WTC11 (cell line): ENCODE data around the gene ST6GALNAC3. TPM values are rescaled to one million over a fixed set of nuclear protein-coding genes. Genes with fewer than 3 reads are reported as not detected.

ENCODE experiments used
- ATAC-seq: fragments of 200-7000 bp; cut with Tn5 transposase; 2 replicates; pipeline ENCODE4 v1.10.0; 2021; ENCODE audit warnings: mild to moderate bottlenecking, moderate library complexity
- CTCF ChIA-PET: fragments of 300-600 bp; sonication (Branson Sonifier 250); formaldehyde crosslinking; loops from one replicate; lab custom pipeline; 2021; ENCODE audit warnings: antibody characterized with exemption; lab: Charles Lee
- POLR2A ChIA-PET: fragments of 350-600 bp; sonication (Branson Sonifier 250); formaldehyde crosslinking; loops from one replicate; lab custom pipeline; 2021; ENCODE audit warnings: antibody characterized with exemption; lab: Charles Lee
- DNase-seq: peaks from one replicate; pipeline ENCODE4 v3.0.0; 2021; ENCODE audit warnings: low spot score
- H3K27ac Mint-ChIP-seq: 2 replicates; pipeline ENCODE4 v1.8.0; 2021; ENCODE audit warnings: mixed read lengths
- H3K27me3 Mint-ChIP-seq: 2 replicates; pipeline ENCODE4 v1.8.0; 2021; ENCODE audit warnings: low read depth, mild to moderate bottlenecking, moderate library complexity, mixed read lengths
- H3K36me3 Mint-ChIP-seq: 2 replicates; pipeline ENCODE4 v1.8.0; 2021; ENCODE audit warnings: mixed read lengths
- H3K4me1 Mint-ChIP-seq: 2 replicates; pipeline ENCODE4 v1.8.0; 2022; ENCODE audit warnings: mixed read lengths
- H3K4me3 Mint-ChIP-seq: 2 replicates; pipeline ENCODE4 v1.8.0; 2021; ENCODE audit warnings: mild to moderate bottlenecking, moderate library complexity, mixed read lengths
- H3K9me3 Mint-ChIP-seq: 2 replicates; pipeline ENCODE4 v1.8.0; 2021; ENCODE audit warnings: mixed read lengths
- CDX4 ChIP-seq: fragments of 250-450 bp; sonication (Bioruptor Pico); IDR thresholded peaks from 2 replicates; pipeline ENCODE4 v1.9.0; 2021; ENCODE audit warnings: moderate library complexity, mild to moderate bottlenecking, inconsistent platforms, borderline replicate concordance
- E2F5 ChIP-seq: sonication (generic); formaldehyde crosslinking; IDR thresholded peaks from 2 replicates; pipeline ENCODE4 v1.8.1; 2022; ENCODE audit warnings: mild to moderate bottlenecking, moderate library complexity, missing genetic modification reagents
- GTF2I ChIP-seq: fragments of 250-450 bp; sonication (Bioruptor Pico); conservative IDR thresholded peaks from 2 replicates; pipeline ENCODE4 v1.4.0; 2021; ENCODE audit warnings: mild to moderate bottlenecking
- HMGA2 ChIP-seq: fragments of 250-450 bp; sonication (Bioruptor Pico); IDR thresholded peaks from 2 replicates; pipeline ENCODE4 v1.4.0; 2021; ENCODE audit warnings: mild to moderate bottlenecking, moderate library complexity
- JAZF1 ChIP-seq: fragments of 250-450 bp; sonication (Bioruptor Pico); IDR thresholded peaks from 2 replicates; pipeline ENCODE4 v1.9.0; 2021; ENCODE audit warnings: moderate library complexity, mild to moderate bottlenecking, inconsistent platforms
- JUN ChIP-seq: sonication (generic); formaldehyde crosslinking; IDR thresholded peaks from 2 replicates; pipeline ENCODE4 v1.8.0; 2023; ENCODE audit warnings: mild to moderate bottlenecking, missing genetic modification reagents
- NR1H2 ChIP-seq: sonication (generic); formaldehyde crosslinking; IDR thresholded peaks from 2 replicates; pipeline ENCODE4 v1.9.0; 2021; ENCODE audit warnings: mild to moderate bottlenecking, moderate library complexity, missing genetic modification reagents
- NR2C2 ChIP-seq: sonication (generic); formaldehyde crosslinking; IDR thresholded peaks from 2 replicates; pipeline ENCODE4 v1.8.0; 2022; ENCODE audit warnings: mild to moderate bottlenecking, missing genetic modification reagents
- PREB ChIP-seq: sonication (generic); formaldehyde crosslinking; IDR thresholded peaks from 2 replicates; pipeline ENCODE4 v1.8.1; 2022; ENCODE audit warnings: mild to moderate bottlenecking, missing genetic modification reagents, moderate library complexity, borderline replicate concordance
- PRRX2 ChIP-seq: fragments of 250-450 bp; sonication (Bioruptor Pico); IDR thresholded peaks from 2 replicates; pipeline ENCODE4 v1.8.0; 2021; ENCODE audit warnings: mild to moderate bottlenecking
- RELA ChIP-seq: sonication (generic); formaldehyde crosslinking; IDR thresholded peaks from 2 replicates; pipeline ENCODE4 v1.8.1; 2022; ENCODE audit warnings: missing genetic modification reagents, mild to moderate bottlenecking, borderline replicate concordance
- TEAD1 ChIP-seq: sonication (generic); formaldehyde crosslinking; IDR thresholded peaks from 2 replicates; pipeline ENCODE4 v1.8.0; 2022; ENCODE audit warnings: mild to moderate bottlenecking, missing genetic modification reagents
- TEAD4 ChIP-seq: sonication (generic); formaldehyde crosslinking; IDR thresholded peaks from 2 replicates; pipeline ENCODE4 v1.8.0; 2022; ENCODE audit warnings: mild to moderate bottlenecking, missing genetic modification reagents
- TP53 ChIP-seq: sonication (generic); formaldehyde crosslinking; IDR thresholded peaks from 2 replicates; pipeline ENCODE4 v1.8.1; 2023; ENCODE audit warnings: mild to moderate bottlenecking, missing genetic modification reagents
- USF2 ChIP-seq: sonication (generic); formaldehyde crosslinking; IDR thresholded peaks from 2 replicates; pipeline ENCODE4 v1.8.1; 2023; ENCODE audit warnings: mild to moderate bottlenecking, missing genetic modification reagents, moderate library complexity
- ZNF423 ChIP-seq: fragments of 250-450 bp; sonication (Bioruptor Pico); IDR thresholded peaks from 2 replicates; pipeline ENCODE4 v2.1.2; 2022; ENCODE audit warnings: mild to moderate bottlenecking, moderate library complexity
- total RNA-seq: library from RNA; stranded (reverse); gene quantifications from 3 replicates; pipeline ENCODE4 v1.2.3, GENCODE V29; 2021
- TF ChIP-seq, protein P1 (sequence below): fragments of 250-450 bp; sonication (Bioruptor Pico); IDR thresholded peaks from 2 replicates; pipeline ENCODE4 v1.9.0; 2021; ENCODE audit warnings: mild to moderate bottlenecking
- TF ChIP-seq, protein P2 (sequence below): sonication (generic); formaldehyde crosslinking; IDR thresholded peaks from 2 replicates; pipeline ENCODE4 v1.8.1; 2022; ENCODE audit warnings: low read depth, mild to moderate bottlenecking, moderate library complexity, missing genetic modification reagents, borderline replicate concordance
- TF ChIP-seq, protein P3 (sequence below): sonication (generic); formaldehyde crosslinking; IDR thresholded peaks from 2 replicates; pipeline ENCODE4 v1.8.0; 2022; ENCODE audit warnings: mild to moderate bottlenecking, missing genetic modification reagents
- TF ChIP-seq, protein P4 (sequence below): sonication (generic); formaldehyde crosslinking; IDR thresholded peaks from 2 replicates; pipeline ENCODE4 v1.8.0; 2023; ENCODE audit warnings: missing genetic modification reagents, mild to moderate bottlenecking, borderline replicate concordance

The ST6GALNAC3 gene
- total RNA-seq, 1 experiment from 2014 or later = 11.9 TPM

DNA sequence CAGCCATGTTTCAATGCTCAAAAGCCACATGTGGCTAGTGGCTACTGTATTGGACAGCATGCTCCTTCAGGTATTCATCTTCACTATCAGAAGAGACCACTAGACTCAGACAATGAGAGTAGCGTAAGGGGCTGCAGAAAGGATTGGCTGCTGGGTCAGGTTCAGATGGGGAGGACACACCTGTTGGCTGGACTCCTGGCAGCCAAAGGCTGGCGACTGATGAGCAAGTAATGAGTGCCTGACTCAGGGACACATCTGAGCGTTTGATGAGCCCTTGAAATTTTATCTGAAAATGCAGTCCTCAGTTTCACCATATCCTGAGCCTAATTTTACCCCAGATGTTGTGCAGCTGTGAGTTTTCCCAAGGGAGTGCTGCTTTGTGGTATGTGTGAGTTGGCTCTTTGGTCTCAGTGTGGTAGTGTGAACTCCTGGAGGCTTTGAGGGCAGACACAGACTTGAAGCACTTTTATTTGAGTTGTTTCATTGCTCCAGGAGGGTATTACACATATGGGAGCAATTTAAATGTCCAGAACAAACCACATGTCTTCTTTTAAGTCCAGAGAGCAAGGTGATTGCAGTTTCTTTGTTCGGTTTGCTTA, 9.6 kb downstream of the ST6GALNAC3 start (continued):
- TF ChIP-seq, protein P1, sequence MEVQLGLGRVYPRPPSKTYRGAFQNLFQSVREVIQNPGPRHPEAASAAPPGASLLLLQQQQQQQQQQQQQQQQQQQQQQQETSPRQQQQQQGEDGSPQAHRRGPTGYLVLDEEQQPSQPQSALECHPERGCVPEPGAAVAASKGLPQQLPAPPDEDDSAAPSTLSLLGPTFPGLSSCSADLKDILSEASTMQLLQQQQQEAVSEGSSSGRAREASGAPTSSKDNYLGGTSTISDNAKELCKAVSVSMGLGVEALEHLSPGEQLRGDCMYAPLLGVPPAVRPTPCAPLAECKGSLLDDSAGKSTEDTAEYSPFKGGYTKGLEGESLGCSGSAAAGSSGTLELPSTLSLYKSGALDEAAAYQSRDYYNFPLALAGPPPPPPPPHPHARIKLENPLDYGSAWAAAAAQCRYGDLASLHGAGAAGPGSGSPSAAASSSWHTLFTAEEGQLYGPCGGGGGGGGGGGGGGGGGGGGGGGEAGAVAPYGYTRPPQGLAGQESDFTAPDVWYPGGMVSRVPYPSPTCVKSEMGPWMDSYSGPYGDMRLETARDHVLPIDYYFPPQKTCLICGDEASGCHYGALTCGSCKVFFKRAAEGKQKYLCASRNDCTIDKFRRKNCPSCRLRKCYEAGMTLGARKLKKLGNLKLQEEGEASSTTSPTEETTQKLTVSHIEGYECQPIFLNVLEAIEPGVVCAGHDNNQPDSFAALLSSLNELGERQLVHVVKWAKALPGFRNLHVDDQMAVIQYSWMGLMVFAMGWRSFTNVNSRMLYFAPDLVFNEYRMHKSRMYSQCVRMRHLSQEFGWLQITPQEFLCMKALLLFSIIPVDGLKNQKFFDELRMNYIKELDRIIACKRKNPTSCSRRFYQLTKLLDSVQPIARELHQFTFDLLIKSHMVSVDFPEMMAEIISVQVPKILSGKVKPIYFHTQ = no peak
- TF ChIP-seq NR1H2 (CRISPR knock-in tag) (no peak), TEAD4 (CRISPR knock-in tag) (no peak)

DNA sequence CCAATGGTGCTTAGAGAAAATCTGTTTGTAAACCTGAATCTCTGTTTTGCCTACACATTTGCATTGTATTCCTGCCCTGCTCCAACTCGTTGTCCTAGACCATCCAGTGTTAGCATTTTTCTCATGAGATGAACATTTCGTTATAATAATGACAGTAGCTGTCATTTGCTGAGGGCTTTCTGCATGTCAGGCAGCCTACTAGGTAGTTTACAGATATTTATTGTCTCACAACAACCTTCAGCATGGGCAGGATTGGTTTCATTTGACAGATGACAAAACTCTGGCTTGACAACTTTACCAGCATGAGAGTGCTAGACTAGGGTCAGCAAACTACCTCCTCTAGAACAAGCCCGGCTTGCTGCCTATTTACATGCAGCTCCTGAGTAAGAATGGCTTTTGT, 10.1 kb downstream of the ST6GALNAC3 start:
- H3K27ac Mint-ChIP-seq = no peak overlapping the region
- H3K9me3 Mint-ChIP-seq = no peaks in the 10 kb centered on the region
- ATAC-seq = no peak
- H3K36me3 Mint-ChIP-seq = no peaks in the 10 kb centered on the region
- ChIA-PET POLR2A (no interaction called here), CTCF (no interaction called here)
- H3K4me3 Mint-ChIP-seq = no peak overlapping the region
- no peaks in the 10 kb centered on the region for H3K27me3 Mint-ChIP-seq
- no peak for DNase-seq
- TF ChIP-seq PRRX2 (CRISPR knock-in tag) (no peak), PREB (CRISPR knock-in tag) (no peak), RELA (no peak)
- TF ChIP-seq, protein P2, sequence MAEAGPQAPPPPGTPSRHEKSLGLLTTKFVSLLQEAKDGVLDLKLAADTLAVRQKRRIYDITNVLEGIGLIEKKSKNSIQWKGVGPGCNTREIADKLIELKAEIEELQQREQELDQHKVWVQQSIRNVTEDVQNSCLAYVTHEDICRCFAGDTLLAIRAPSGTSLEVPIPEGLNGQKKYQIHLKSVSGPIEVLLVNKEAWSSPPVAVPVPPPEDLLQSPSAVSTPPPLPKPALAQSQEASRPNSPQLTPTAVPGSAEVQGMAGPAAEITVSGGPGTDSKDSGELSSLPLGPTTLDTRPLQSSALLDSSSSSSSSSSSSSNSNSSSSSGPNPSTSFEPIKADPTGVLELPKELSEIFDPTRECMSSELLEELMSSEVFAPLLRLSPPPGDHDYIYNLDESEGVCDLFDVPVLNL (CRISPR knock-in tag) = no peak
- H3K4me1 Mint-ChIP-seq = peaks cover 39% of the 10 kb centered on the region

GRCh38 chr1:76086109-76086508, 11.6 kb downstream of the ST6GALNAC3 start:
- Mint-ChIP-seq H3K9me3 (no peaks in the 10 kb centered on the region), H3K27me3 (no peaks in the 10 kb centered on the region), H3K4me3 (no peak overlapping the region), H3K4me1 (peaks cover 38% of the 10 kb centered on the region), H3K27ac (no peak overlapping the region), H3K36me3 (no peaks in the 10 kb centered on the region)
- ATAC-seq (no peak), DNase-seq (no peak)
- TF ChIP-seq TP53 (CRISPR knock-in tag) (no peak), JAZF1 (CRISPR knock-in tag) (no peak), TEAD4 (CRISPR knock-in tag) (no peak), E2F5 (CRISPR knock-in tag) (no peak), JUN (no peak), ZNF423 (CRISPR knock-in tag) (no peak), USF2 (no peak), NR2C2 (CRISPR knock-in tag) (no peak), HMGA2 (CRISPR knock-in tag) (no peak), GTF2I (CRISPR knock-in tag) (no peak), TEAD1 (no peak), CDX4 (CRISPR knock-in tag) (no peak)
- TF ChIP-seq, protein P3, sequence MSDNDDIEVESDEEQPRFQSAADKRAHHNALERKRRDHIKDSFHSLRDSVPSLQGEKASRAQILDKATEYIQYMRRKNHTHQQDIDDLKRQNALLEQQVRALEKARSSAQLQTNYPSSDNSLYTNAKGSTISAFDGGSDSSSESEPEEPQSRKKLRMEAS = no peak
- TF ChIP-seq, protein P4, sequence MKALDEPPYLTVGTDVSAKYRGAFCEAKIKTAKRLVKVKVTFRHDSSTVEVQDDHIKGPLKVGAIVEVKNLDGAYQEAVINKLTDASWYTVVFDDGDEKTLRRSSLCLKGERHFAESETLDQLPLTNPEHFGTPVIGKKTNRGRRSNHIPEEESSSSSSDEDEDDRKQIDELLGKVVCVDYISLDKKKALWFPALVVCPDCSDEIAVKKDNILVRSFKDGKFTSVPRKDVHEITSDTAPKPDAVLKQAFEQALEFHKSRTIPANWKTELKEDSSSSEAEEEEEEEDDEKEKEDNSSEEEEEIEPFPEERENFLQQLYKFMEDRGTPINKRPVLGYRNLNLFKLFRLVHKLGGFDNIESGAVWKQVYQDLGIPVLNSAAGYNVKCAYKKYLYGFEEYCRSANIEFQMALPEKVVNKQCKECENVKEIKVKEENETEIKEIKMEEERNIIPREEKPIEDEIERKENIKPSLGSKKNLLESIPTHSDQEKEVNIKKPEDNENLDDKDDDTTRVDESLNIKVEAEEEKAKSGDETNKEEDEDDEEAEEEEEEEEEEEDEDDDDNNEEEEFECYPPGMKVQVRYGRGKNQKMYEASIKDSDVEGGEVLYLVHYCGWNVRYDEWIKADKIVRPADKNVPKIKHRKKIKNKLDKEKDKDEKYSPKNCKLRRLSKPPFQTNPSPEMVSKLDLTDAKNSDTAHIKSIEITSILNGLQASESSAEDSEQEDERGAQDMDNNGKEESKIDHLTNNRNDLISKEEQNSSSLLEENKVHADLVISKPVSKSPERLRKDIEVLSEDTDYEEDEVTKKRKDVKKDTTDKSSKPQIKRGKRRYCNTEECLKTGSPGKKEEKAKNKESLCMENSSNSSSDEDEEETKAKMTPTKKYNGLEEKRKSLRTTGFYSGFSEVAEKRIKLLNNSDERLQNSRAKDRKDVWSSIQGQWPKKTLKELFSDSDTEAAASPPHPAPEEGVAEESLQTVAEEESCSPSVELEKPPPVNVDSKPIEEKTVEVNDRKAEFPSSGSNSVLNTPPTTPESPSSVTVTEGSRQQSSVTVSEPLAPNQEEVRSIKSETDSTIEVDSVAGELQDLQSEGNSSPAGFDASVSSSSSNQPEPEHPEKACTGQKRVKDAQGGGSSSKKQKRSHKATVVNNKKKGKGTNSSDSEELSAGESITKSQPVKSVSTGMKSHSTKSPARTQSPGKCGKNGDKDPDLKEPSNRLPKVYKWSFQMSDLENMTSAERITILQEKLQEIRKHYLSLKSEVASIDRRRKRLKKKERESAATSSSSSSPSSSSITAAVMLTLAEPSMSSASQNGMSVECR (CRISPR knock-in tag) = no peak
- CTCF ChIA-PET = interaction anchor here (1.5 kb wide), 1 partner anchor 10 kb away, joined by 5 read pairs; no protein-coding TSS in a partner anchor
- POLR2A ChIA-PET = no interaction called here
